Suppressor macrophage treated with lipopolysaccharide for 1 hour (primary cell): ENCODE measurements around the gene SLC46A1.

Experiments used
- DNase-seq, 3 donors: peaks; one replicate each; pipeline ENCODE4 v3.0.0-alpha.2; 2020 to 2022

The SLC46A1 gene

DNA sequence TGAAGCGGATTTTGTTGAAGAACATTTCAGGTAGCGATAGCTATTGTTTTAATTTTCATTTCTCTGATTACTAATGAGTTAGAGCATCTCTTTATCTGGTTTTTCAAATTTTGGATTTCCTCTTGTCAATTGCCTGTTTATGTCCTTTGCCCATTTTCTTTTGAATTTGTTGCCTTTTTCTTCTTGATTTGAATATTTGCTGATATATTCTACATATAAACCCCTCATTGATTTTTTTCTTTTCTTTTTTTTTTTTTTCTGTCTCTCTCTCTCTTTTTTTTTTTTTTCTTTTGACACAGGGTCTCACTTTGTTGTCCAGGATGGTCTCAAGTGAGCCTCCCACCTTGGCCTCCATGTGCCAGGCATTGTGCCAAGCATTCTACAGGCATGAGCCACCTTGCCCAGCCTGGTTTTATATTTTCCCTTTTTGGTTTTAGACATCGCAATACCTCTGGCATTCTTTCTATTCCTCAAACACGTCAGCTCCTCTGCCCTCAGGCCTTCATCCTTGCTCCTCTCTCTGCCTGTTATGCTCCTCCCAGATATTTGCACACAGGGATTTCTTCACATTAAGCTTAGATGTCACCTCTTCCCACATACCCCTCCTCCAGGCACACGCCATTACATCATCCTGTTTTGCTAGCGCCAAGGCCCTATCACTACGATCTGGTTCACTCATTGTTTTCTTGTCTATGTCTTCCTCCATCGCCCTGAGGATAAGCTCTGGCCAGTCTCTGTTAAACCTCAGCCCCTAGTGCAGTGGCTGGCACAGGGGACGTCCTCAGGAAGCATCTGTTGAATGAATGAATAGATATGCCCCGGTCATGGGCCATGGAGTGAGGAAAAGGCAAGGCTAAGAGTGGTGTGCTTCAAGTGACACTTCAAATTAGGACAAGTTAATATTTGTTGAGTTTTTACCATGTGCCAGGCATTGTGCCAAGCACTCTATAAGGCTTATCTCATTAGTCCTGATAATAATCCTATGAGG lies 25.9 kb downstream of the SLC46A1 start:
- DNase-seq: peak; percentile 60 to 66 (median 63)

DNA sequence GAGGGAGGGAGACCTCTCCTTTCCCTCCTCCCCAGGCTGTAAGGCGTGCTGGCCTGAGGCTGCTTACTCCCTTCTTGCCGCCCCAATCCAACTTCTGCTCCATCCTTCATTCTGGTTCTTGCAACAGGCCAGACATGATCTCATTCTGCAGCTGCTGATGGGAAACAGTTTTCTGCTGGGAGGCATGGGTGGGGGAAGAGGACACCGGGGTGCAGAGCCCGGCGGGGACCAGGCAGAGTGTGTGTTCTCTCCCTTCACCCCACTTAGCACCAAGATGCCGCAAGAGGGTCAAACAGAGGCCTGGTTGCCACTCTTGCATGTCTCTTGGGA lies 33.1 kb downstream of the SLC46A1 start:
- no peak for DNase-seq

DNA sequence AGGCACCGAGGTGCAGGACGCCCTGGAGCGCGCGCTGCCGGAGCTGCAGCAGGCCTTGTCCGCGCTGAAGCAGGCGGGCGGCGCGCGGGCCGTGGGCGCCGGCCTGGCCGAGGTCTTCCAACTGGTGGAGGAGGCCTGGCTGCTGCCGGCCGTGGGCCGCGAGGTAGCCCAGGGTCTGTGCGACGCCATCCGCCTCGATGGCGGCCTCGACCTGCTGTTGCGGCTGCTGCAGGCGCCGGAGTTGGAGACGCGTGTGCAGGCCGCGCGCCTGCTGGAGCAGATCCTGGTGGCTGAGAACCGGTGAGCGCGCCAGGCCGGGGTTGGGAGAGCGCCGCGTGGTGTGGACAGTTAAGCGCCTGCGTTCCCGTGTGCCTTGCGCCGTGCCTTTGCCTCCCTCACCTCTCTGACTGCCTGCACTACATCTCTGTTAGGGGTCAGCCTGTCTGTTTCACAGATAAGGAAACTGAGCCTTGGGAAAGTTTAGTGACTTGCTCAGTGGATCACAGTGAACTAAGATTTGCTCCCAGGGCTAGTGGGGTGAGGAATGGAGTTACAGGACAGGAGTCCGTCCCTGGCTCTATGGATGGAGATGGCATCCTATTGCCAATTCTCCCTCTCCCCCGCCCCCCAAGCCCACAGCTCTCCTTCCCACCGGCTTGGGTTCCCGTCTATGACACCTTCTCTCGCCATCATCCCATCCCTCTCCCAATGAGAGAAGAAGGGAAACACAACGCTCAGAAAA lies 33.6 kb downstream of the SLC46A1 start:
- no peak for DNase-seq

- peak in 2 of 3 donors; percentile 40 to 60 for DNase-seq
Measured at GRCh38 chr17:28371245-28372202, 34.5 kb downstream of the SLC46A1 start, which contains the start of gene SARM1. SARM1 (plus strand) TSS chr17:28371694; CDS start chr17:28372033, 339 bp downstream.

DNA sequence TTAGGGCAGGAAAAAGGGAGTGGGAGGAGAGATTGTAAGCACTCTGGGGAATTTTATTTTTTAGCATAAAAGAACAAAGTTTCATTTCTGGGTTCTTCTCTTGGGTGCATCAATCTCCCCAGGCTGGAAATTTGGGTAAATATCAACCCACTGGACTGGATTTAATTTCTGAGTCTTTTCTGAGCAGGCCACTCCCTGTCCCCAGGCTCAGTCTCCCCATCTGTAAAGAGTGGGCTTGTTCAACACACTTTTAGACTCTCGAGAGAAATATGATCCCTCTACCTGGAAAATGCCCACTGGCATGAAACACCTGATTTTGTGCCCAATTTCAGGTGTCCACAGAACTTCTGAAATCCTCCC lies 35.3 kb downstream of the SLC46A1 start:
- no peak for DNase-seq

DNA sequence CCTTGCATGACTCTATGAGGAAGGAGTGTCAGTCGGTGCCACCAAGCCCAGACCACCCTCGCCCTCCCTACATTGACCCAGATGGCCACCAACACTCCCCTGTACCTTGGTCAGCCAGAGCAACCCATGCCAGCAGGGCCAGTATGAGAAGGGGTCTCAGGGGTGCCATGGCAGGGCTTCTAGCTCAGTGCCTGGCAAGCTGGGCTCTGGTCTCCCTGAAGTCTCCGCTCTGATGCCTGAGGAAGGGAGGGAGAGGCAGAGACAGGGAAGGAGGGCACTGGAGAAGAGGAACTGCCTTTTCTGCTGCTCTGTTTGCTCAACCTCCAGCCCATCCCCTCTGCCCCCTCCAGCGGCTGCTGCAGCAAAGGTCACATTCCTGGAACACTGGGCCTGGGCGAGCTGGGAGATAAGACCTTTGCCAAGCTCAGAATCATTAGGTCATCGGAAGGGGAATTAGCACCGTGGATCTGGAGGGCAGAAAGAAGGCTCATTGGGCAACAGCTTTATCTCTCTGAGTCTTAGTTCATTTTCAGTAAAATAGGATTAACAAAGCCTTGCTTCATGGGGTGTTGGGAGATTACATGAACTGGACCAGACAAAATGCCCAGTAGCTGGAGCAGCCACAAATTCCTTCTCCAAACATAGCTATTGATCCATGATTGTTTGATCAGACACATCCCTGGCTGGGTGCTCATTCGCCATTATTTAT lies 35.8 kb downstream of the SLC46A1 start, which contains the start of gene VTN:
VTN (minus strand) TSS at position 273 of the 709 bp plus-strand sequence; CDS start at position 169, 104 bp downstream.
- DNase-seq: peak; percentile 47 to 54 (median 52)

DNA sequence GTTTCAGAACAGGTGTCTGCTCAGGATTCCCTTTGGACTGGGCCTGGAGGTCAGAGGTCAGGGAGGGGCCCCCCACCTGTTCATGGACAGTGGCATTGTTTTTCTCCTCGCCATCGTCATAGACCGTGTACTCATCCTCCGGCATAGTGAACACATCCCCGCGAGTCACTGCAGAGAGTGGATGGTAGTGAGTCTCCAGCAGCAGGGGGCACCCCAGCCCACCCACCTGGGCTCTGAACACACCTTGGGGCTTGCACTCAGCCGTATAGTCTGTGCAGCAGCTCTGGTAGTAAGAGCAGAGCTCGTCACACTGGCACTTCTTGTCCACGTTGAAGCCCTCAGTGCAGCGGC lies 36.4 kb downstream of the SLC46A1 start:
- DNase-seq: no peak

- no peak for DNase-seq
Measured at GRCh38 chr17:28368915-28369683, 36.9 kb downstream of the SLC46A1 start.

- no peak for DNase-seq
Measured at GRCh38 chr17:28368306-28368831, 37.6 kb downstream of the SLC46A1 start.

- DNase-seq: no peak
Measured at GRCh38 chr17:28367641-28368305, 38.2 kb downstream of the SLC46A1 start.

DNA sequence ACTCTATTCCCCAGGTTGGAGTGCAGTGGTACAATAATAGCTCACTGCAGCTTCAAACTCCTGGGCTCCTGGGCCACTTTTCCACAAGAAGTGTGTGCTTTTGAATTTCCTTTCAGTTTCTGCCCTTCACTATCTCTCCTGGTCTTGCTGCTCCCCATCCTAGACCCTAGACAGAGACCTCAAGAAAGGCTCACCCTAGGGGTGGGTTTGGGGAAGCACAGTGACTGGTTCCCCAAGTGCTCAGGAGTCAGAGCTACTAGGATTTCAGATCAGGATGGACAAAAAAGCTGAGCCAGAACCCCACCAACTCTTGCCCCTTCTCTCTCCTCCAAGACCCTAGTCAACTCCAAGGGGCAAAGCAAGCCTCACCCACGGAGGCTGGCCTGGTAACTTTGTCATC lies 39.4 kb downstream of the SLC46A1 start:
- no peak for DNase-seq

DNA sequence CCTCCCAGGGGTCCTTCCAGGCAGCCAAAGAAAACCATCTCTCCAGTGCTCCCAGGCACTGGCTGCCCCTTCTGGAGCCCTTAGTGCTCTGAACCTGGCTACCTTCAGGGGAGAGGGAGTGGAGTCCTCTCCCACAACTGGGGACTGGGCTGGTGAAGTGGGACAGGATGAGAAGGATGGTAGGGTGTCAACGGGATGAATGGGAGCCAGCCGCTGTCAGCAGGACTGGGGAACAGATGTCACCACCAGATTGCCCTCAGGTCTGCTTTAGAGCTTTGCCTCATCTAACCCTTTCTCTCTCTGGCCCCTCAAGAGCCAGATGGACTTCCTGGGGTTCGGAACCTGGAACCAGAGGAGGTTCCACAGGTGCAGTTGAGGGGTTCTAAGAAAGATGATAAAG lies 40.5 kb downstream of the SLC46A1 start:
- no peak for DNase-seq

GRCh38 chr17:28364665-28365363 lies 41.2 kb downstream of the SLC46A1 start, which contains the start of gene SEBOX:
SEBOX (minus strand) TSS chr17:28365199; CDS start chr17:28365151, 48 bp downstream.
- no peak for DNase-seq

- no peak for DNase-seq
Measured at GRCh38 chr17:28363776-28364650, 42.0 kb downstream of the SLC46A1 start.

GRCh38 chr17:28363186-28363585 lies 42.8 kb downstream of the SLC46A1 start:
- DNase-seq: no peak

GRCh38 chr17:28357901-28358197 lies 48.2 kb downstream of the SLC46A1 start:
- DNase-seq: no peak

- DNase-seq: peak; percentile 97 to 99 (median 98)
Measured at GRCh38 chr17:28357061-28357900, 48.7 kb downstream of the SLC46A1 start, which contains the start of gene POLDIP2. POLDIP2 (minus strand) TSS chr17:28357527; CDS start chr17:28357448, 79 bp downstream.

DNA sequence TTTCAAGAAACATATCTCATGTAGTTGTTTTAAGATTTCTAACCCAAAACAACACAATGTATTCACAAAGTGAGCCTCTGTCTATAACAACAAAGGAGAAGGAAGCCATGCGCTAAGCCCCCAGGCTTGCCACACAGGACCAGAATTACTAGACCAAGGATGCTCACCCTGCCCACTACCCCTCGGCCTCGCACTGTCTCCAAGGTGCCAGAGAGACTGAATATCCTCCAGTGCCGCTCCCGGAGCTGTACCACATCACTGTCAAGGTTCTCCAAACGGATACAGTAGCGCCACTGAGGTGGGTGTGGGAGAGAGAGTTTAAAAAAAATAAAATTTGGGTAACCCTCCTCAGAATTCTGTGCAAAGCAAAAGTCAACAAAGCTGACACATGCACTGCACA lies 55.7 kb downstream of the SLC46A1 start:
- DNase-seq: no peak
